ENCODE measurements around the gene DPP4. TPM values are rescaled to one million over a fixed set of nuclear protein-coding genes. Genes with fewer than 3 reads are reported as not detected.

DPP4 gene
- 3.0 and 6.2 TPM in 2 replicates for total RNA-seq
- 0.53 and 0.84 TPM in 2 replicates for polyA plus RNA-seq
- 1.1 and 1.4 TPM in 2 replicates for polyA plus RNA-seq (2011; cell fraction: cytosol; rRNA removed)
- 1.9 and 2.4 TPM in 2 replicates for polyA plus RNA-seq (2011; cell fraction: nucleus; rRNA removed)
- 1.5 and 4.4 TPM in 2 replicates for polyA plus RNA-seq (2012)
- 1.5 and 1.8 TPM in 2 replicates for polyA minus RNA-seq
- not detected for polyA minus RNA-seq (2011; cell fraction: cytosol; rRNA and poly(A)+ RNA removed)
- polyA minus RNA-seq (2011; cell fraction: nucleus; rRNA and poly(A)+ RNA removed): 1.0 and 1.9 TPM in 2 replicates
- Bru-seq, nascent RNA: percentile 45 among the genes with signal in this experiment
- BruChase-seq, experiment 1, labeled RNA remaining after a 6-hour chase: percentile 25 among the genes with signal in this experiment
- percentile 34 among the genes with signal in this experiment for BruChase-seq, experiment 2, labeled RNA remaining after a 2-hour chase
- long read RNA-seq, transcript DPP4-201 (26 exons, 3,904 nt): major isoform, 5 of 9 reads
- long read RNA-seq, partial matches to known transcripts: 2 of 9 reads
- long read RNA-seq, other reads (novel, unspliced or antisense): 2 of 9 reads

DNA sequence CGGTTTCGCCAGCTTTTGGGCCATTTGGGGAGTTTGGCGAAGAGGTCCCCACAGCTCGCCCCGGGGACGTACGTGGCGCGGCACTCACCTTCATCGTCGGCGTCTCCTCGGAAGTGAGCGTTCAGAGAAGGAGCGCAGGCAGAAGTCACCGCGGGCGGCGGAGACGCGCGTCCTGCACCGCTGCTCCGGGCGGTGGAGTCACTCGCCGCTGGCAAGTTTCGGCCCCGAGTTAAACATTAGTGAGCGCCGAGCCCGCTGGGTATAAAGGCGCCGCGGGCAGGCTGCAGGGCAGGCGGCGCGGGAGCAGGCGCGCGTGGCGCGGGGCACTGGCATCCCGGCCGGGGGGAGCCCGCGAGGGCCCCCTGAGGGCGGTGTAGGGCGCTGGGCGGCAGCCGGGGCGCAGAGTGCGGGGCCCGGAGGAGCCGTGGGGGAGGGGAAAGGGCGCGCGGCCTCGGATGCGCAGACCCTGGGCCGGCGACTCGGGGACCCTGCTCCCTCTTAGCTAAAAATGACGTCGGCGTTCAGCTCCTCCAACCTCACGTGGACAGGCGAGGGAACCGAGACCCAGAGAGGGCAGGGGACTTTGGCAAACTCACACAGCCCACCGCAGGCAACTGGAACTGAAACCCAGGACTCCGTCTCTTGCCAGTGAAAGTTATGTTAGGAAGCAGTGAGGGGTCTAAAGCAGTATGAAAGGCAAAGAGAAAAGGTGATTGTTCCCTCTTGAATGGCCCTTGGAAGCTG lies at the start of gene DPP4:
DPP4 (minus strand) TSS at position 328 of the 744 bp plus-strand sequence; CDS start at position 94, 234 bp downstream.
- Histone ChIP-seq H3K9me1 (replicated peaks; ENCODE audit: control insufficient read depth, extremely low read depth, insufficient read depth, low read length) (no peaks in the 10 kb centered on the region), H4K20me1 (replicated peaks; ENCODE audit: control insufficient read depth, extremely low read depth, insufficient read depth, low read length) (no peaks in the 10 kb centered on the region), H3K9me3 (replicated peaks; ENCODE audit: control insufficient read depth, insufficient read depth, low read length) (no peaks in the 10 kb centered on the region), H3K36me3 (ENCODE audit: control insufficient read depth in 2 of 2, extremely low read depth in 1 of 2, insufficient read depth in 2 of 2, low read length in 2 of 2) (no peaks in the 10 kb centered on the region), H3K4me1 (ENCODE audit: control insufficient read depth, extremely low read depth, insufficient read depth, low read length) (peaks cover 26% of the 10 kb centered on the region), H3K79me2 (ENCODE audit: control insufficient read depth, insufficient read depth, low read length) (no peaks in the 10 kb centered on the region), H3K4me3 (replicated peaks in 1 of 3; ENCODE audit: insufficient read depth in 1 of 3, low read depth in 1 of 3, low read length in 3 of 3) (peak within 1 kb of the TSS; percentile 57 to 68 (median 58)), H3K27ac (ENCODE audit: insufficient read depth, low read depth, low read length) (no peak within 1 kb of the TSS), H3K9ac (replicated peaks; ENCODE audit: extremely low read depth, insufficient read depth, low read length) (peak within 1 kb of the TSS; percentile 59), H3K27me3 (ENCODE audit: control insufficient read depth in 2 of 2, insufficient read depth in 2 of 2, low read length in 2 of 2) (no peaks in the 10 kb centered on the region), H3K4me2 (ENCODE audit: insufficient read depth, low read length) (peak within 1 kb of the TSS; percentile 91), H2AFZ (ENCODE audit: low read depth, low read length) (peak within 1 kb of the TSS; percentile 99)
- dilution Hi-C loops (cut with MboI; ENCODE audit: extremely low pct_ligation_motif_present, low sequenced_read_pairs) (no loop called here), intact Hi-C loops (cut with micrococcal nuclease) (loop anchor here (1.0 kb wide), 2 partner anchors 19 to 40 kb away; no protein-coding TSS in a partner anchor)
- DNase-seq (ENCODE audit: low read depth, low spot score): peak; percentile 26
- ChIA-PET POLR2A (no interaction called here), CTCF (interaction anchor here (1.1 to 2.5 kb wide), 6 partner anchors 13 to 66 kb away, joined by 3 to 11 read pairs (median 4); no protein-coding TSS in a partner anchor)
- no TSS peak for BruUV-seq (replicated peaks)
- FAIRE-seq: peak; percentile 54
- no peak for TF ChIP-seq FOS (IDR thresholded peaks at IDR 0.05; ENCODE audit: borderline replicate concordance, insufficient read depth, low read length)
- TF ChIP-seq EZH2 (IDR thresholded peaks at IDR 0.05; ENCODE audit: borderline replicate concordance, low read depth, low read length, severe bottlenecking): no peak
- no peak for TF ChIP-seq POLR2AphosphoS5 (IDR thresholded peaks at IDR 0.05; ENCODE audit: insufficient read depth, low read depth, low read length)
- no peak for TF ChIP-seq MAX (IDR thresholded peaks at IDR 0.05; ENCODE audit: insufficient read depth, insufficient read length)
- TF ChIP-seq CTCF (IDR thresholded peaks at IDR 0.05; ENCODE audit: extremely low read depth in 1 of 2, insufficient read depth in 1 of 2, low read depth in 1 of 2, low read length in 2 of 2): no peak
- no peak for TF ChIP-seq JUN (IDR thresholded peaks at IDR 0.05; ENCODE audit: borderline replicate concordance, insufficient read depth, insufficient read length, low read depth)
- TF ChIP-seq POLR2A (IDR thresholded peaks at IDR 0.05; ENCODE audit: low read depth, low read length): no peak
- no peak for TF ChIP-seq GATA2 (IDR thresholded peaks at IDR 0.05; ENCODE audit: insufficient read depth, insufficient read length, low read depth, low read length)
- no peak for TF ChIP-seq MYC (IDR thresholded peaks at IDR 0.05; ENCODE audit: low read depth, low read length)
